Naive thymus-derived CD8-positive, alpha-beta T cell (primary cell): ENCODE data around the gene DNAI4. TPM values are rescaled to one million over a fixed set of nuclear protein-coding genes. Genes with fewer than 3 reads are reported as not detected.
"Not testable (repeated sequence)": the region's sequence is repeated elsewhere in the genome, so short reads cannot be mapped to it uniquely, and the experiment has no call there.

Experiments
- ATAC-seq, 2 donors: fragments of 150-1000 bp; cut with Tn5 transposase in 1 of 2; sonication (Bioruptor Pico), chemical (Tn5 transposase) in 1 of 2; 1 replicate in 1 of 2; 2 replicates in 1 of 2; pipeline ENCODE4 v1.10.0; 2021; ENCODE audit warnings: mild to moderate bottlenecking in 2 of 2, moderate library complexity in 2 of 2
- POLR2A ChIA-PET: fragments of 350-600 bp; sonication (Branson Sonifier 250); formaldehyde crosslinking; loops from one replicate; lab custom pipeline; 2021; ENCODE audit warnings: antibody characterized with exemption; lab: Charles Lee
- DNase-seq, 10 donors: peaks; one replicate each; pipeline versions ENCODE4 v3.0.0 to v3.0.0-alpha.2; 2020 to 2022
- H3K27ac Mint-ChIP-seq, 10 donors: one replicate each; pipeline ENCODE4 v1.8.0; 2020 to 2022; ENCODE audit warnings: mild to moderate bottlenecking in 10 of 10, mixed read lengths in 10 of 10, moderate library complexity in 4 of 10, inconsistent platforms in 1 of 10
- H3K27me3 Mint-ChIP-seq, 5 donors: one replicate each; pipeline ENCODE4 v1.8.0; 2021 to 2022; ENCODE audit warnings: mixed read lengths in 5 of 5
- H3K36me3 Mint-ChIP-seq, 3 donors: one replicate each; pipeline ENCODE4 v1.8.0; 2020 to 2022; ENCODE audit warnings: mixed read lengths in 3 of 3, mild to moderate bottlenecking in 2 of 3, inconsistent platforms in 1 of 3
- H3K4me1 Mint-ChIP-seq, 4 donors: one replicate each; pipeline ENCODE4 v1.8.0; 2021 to 2022; ENCODE audit warnings: mixed read lengths in 4 of 4
- H3K4me3 Mint-ChIP-seq, 10 donors: one replicate each; pipeline ENCODE4 v1.8.0; 2020 to 2022; ENCODE audit warnings: mild to moderate bottlenecking in 10 of 10, mixed read lengths in 10 of 10, moderate library complexity in 6 of 10, inconsistent platforms in 1 of 10
- H3K9me3 Mint-ChIP-seq, 9 donors: one replicate each; pipeline ENCODE4 v1.8.0; 2020 to 2022; ENCODE audit warnings: mixed read lengths in 9 of 9, mild to moderate bottlenecking in 3 of 9, inconsistent platforms in 1 of 9, moderate library complexity in 1 of 9
- polyA plus RNA-seq, 3 donors: library from polyadenylated mRNA; unstranded; fragments of 300-500 nt; fragmentation: Illumina TruSeq; gene quantifications; one replicate each; pipeline ENCODE4 v1.2.3, GENCODE V29; 2021
- total RNA-seq, 8 experiments: library from RNA in 2 of 8; stranded (reverse) in 2 of 8; gene quantifications; one replicate each; pipeline ENCODE4 v1.2.3 and lab custom pipeline; 2021 to 2026

The DNAI4 gene, protein sequence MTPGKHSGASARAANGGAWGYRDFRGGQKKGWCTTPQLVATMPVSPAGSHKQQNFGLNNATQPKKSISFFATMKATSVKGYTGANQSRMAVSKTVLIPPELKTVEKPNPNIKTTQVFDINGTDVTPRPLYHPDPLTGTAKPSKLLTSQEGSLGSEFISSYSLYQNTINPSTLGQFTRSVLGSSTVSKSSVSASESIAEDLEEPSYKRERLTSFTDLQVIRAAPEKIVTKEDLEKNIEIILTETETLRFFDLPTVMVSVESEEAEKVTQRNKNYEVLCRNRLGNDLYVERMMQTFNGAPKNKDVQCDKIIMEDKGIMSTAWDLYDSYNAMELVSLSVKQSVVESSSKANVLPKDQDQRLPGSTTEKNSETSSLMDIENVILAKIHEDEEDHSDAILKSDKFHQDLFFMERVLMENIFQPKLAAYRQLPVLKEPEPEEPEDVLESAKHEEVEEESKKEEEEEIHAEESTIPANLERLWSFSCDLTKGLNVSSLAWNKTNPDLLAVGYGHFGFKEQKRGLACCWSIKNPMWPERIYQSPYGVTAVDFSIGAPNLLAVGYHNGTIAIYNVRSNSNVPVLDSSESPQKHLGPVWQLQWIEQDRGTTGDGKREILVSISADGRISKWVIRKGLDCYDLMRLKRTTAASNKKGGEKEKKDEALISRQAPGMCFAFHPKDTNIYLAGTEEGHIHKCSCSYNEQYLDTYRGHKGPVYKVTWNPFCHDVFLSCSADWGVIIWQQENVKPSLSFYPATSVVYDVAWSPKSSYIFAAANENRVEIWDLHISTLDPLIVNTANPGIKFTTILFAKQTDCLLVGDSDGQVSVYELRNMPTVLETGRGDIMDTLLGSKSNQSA
- 10 to 100 TPM in 1 of 2 experiments, 1 to 10 TPM in 1; 9.1 to 10.0 TPM for total RNA-seq
- polyA plus RNA-seq, result under 1 TPM; 0.69 to 0.98 (median 0.86) TPM
- 1.1 to 7.9 (median 4.9) reads per million in 6 experiments for total RNA-seq (lab: John Stamatoyannopoulos, UW)

DNA sequence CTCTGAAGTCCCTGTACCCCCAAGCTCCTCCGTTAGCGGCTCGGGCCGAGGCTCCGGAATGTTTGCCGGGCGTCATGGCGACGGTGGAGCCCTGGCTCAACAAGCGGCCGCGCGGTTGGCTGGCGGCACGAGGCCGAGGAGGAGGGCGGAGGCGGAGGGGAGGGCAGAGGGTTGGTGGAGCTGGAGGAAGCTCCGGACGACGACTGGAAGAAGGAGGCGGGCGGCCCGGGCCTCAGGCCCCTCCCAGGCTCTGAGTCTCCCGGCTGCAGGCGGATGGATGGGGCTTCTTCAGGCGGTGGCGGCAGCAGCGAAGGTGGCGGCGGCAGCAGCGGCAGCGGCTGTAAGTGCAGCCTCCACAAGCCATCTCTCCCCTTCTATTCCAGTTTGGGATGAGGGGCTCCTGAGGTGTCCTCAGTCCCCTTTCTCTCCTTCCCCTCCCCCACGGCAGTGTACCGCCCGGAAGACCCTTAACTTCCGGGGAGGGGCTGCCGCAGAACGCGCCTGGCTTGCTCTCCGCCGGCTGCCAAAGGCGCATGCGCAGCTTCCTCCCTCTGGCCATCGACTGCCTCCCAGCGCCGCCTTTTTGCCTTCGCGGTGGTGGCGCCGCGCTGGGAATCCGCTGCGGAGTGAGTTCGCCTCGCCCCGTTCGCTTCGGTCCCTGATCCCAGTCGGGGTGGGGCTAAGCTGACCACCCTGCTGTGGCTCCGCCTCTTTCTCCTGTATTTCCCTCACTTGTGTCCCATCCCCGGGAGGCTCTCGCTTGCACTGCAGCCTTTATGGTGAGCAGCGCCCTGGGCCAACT, at the start of gene DNAI4, which contains the start of gene MIER1:
DNAI4 (minus strand) TSS at position 101 of the 802 bp plus-strand sequence; CDS start at position 76, 25 bp downstream.
MIER1 (plus strand) TSS at position 235 of the 802 bp plus-strand sequence; CDS start at position 274, 39 bp downstream.
- ATAC-seq, result peak; percentile 92 to 93
- DNase-seq, result peak; percentile 93 to 98 (median 97)
- POLR2A ChIA-PET, result interaction anchor here (0.6 to 2.8 kb wide), 18 partner anchors 10 to 761 kb away, joined by 3 to 17 read pairs (median 3); partner anchors contain the start of genes SERBP1 and SLC35D1
- peak within 1 kb of the TSS; percentile 93 to 98 (median 96) for H3K4me3 Mint-ChIP-seq
- peaks cover 10 to 50% (median 46%) of the 10 kb centered on the region in 4 donors for H3K4me1 Mint-ChIP-seq
- H3K27ac Mint-ChIP-seq, result peak within 1 kb of the TSS; percentile 94 to 99 (median 97)
- H3K36me3 Mint-ChIP-seq, result peaks cover 0 to 3% (median 0%) of the 10 kb centered on the region in 3 donors
- no peaks in the 10 kb centered on the region for H3K27me3 Mint-ChIP-seq
- peaks cover 0 to 1% (median 0%) of the 10 kb centered on the region in 9 donors for H3K9me3 Mint-ChIP-seq

DNA sequence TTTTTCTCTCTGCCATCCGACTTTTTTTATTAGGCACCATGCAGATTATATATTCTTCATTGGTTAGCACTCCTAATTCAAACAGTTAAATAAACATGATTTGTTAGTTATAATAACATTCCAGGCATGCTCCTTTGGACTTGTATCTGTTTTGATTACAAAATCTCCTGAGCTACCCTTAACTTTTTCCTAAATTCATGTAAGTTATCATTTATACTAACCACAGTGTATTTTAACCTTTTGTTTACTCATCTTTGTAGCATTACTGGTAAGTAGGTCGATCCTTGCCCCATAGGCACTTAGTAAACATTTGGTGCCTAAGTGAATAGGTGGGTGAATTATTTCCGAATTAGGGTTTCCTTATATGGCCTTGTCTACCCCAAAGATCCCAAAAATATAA, 43.9 kb upstream of the DNAI4 start:
- peak overlapping the region in 3 of 10 donors; percentile 3 to 63 (median 17) for H3K27ac Mint-ChIP-seq
- POLR2A ChIA-PET, result interaction anchor here (0.6 kb wide), 1 partner anchor 49 kb away, joined by 3 read pairs; no protein-coding TSS in a partner anchor

DNA sequence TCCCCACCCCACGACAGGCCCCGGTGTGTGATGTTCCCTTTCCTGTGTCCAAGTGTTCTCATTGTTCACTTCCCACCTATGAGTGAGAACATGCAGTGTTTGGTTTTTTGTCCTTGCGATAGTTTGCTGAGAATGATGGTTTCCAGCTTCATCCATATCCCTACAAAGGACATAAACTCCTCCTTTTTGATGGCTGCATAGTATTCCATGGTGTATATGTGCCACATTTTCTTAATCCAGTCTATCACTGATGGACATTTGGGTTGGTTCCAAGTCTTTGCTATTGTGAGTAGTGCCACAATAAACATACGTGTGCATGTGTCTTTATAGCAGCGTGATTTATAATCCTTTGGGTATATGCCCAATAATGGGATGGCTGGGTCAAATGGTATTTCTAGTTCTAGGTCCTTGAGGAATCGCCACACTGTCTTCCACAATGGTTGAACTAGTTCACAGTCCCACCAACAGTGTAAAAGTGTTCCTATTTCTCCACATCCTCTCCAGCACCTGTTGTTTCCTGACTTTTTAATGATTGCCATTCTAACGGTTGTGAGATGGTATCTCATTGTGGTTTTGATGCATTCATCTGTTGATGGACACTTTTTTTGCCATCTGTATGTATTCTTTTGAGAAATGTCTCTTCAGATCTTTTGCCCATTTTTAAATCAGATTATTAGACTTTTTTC, 41.7 kb upstream of the DNAI4 start:
- peaks cover 30 to 95% (median 53%) of the 10 kb centered on the region in 3 donors for H3K36me3 Mint-ChIP-seq
- H3K4me3 Mint-ChIP-seq, H3K9me3 Mint-ChIP-seq, H3K27me3 Mint-ChIP-seq, ATAC-seq, DNase-seq: not testable (repeated sequence)
- H3K4me1 Mint-ChIP-seq, result peaks cover 17 to 27% (median 22%) of the 10 kb centered on the region in 4 donors
- peak overlapping the region in 5 of 10 donors; percentile 30 to 64 (median 57) for H3K27ac Mint-ChIP-seq
- POLR2A ChIA-PET, result interaction anchor here (1.4 kb wide), 1 partner anchor 87 kb away, joined by 3 read pairs; the partner anchor contains the start of gene SLC35D1

More for the DNA sequence above, 43.9 kb upstream of the DNAI4 start:
- H3K9me3 Mint-ChIP-seq, result peaks cover 0 to 10% (median 3%) of the 10 kb centered on the region in 9 donors
- no peaks in the 10 kb centered on the region for H3K27me3 Mint-ChIP-seq
- no peak overlapping the region for H3K4me3 Mint-ChIP-seq
- H3K36me3 Mint-ChIP-seq, result peaks cover 30 to 90% (median 40%) of the 10 kb centered on the region in 3 donors
- no peak for DNase-seq
- no peak for ATAC-seq
- H3K4me1 Mint-ChIP-seq, result peaks cover 15 to 26% (median 20%) of the 10 kb centered on the region in 4 donors

DNA sequence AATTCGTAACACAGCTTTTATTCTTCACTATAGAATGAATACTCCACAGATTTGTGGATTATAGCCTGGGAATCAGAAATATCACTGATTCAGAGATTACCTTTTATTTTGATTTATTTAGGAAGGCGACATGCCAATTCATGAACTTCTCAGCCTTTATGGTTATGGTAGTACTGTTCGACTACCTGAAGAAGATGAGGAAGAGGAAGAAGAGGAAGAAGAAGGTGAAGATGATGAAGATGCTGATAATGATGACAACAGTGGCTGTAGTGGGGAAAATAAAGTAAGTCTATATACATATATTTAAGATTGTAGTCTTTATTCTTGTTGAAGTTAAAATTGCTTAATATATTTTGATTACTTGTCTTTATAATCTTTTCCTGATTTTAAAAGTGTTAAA, 33.3 kb upstream of the DNAI4 start:
- DNase-seq (no peak), ATAC-seq (no peak)
- H3K4me3 Mint-ChIP-seq, result no peak overlapping the region
- peak overlapping the region in 4 of 10 donors; percentile 22 to 89 (median 41) for H3K27ac Mint-ChIP-seq
- no peaks in the 10 kb centered on the region for H3K9me3 Mint-ChIP-seq
- no peaks in the 10 kb centered on the region for H3K27me3 Mint-ChIP-seq
- POLR2A ChIA-PET, result interaction anchor here (0.6 to 1.0 kb wide), 4 partner anchors 12 to 472 kb away, joined by 3 to 4 read pairs (median 3); partner anchors contain the start of gene SERBP1
- H3K4me1 Mint-ChIP-seq, result peaks cover 14 to 51% (median 47%) of the 10 kb centered on the region in 4 donors
- H3K36me3 Mint-ChIP-seq, result peaks cover 0 to 92% (median 23%) of the 10 kb centered on the region in 3 donors

DNA sequence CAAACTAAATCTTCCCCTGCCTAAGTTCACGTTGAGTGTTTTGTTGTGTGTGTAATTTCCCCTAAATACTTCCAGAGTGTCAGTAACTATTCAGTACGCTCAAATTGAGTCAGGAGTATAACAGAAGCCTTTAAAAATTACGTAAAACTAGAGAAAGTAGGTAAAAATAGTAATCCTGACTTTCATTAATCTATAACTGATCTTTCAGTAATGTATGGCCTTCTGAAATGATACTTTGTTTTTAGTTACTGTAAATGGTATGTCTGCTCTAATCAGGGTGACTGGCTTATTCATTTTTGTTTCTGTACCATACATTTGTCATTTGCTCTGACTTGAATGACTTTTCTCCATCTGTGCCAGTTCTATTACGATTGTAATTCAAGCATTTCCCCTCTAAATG, 29.6 kb upstream of the DNAI4 start:
- DNase-seq (no peak), ATAC-seq (no peak)
- no peaks in the 10 kb centered on the region for H3K9me3 Mint-ChIP-seq
- H3K4me1 Mint-ChIP-seq, result peaks cover 11 to 55% (median 41%) of the 10 kb centered on the region in 4 donors
- peaks cover 0 to 92% (median 12%) of the 10 kb centered on the region in 3 donors for H3K36me3 Mint-ChIP-seq
- no peaks in the 10 kb centered on the region for H3K27me3 Mint-ChIP-seq
- POLR2A ChIA-PET, result no interaction called here
- H3K4me3 Mint-ChIP-seq, result no peak overlapping the region
- peak overlapping the region in 4 of 10 donors; percentile 2 to 61 (median 16) for H3K27ac Mint-ChIP-seq

DNA sequence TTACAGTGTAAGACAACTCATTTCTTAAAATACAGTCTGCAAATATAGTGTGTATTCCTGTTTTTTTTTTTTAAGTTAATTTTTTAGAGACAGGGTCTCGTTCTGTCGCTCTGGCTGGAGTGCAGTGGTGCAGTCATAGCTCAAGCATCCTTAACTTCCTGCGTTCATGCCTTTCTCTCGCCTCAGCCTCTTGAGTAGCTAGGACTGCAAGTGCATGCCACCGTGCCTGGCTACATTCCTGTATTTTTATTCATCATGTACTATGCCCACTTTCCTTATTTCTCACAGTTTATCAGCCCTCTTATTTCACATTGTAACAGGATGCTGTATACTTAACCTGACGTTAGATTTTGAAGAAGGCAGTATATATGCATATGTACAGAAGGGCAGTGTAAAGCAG, 26.9 kb upstream of the DNAI4 start:
- Mint-ChIP-seq H3K9me3 (no peaks in the 10 kb centered on the region), H3K4me1 (peaks cover 17 to 61% (median 50%) of the 10 kb centered on the region in 4 donors), H3K27me3 (no peaks in the 10 kb centered on the region), H3K27ac (peak overlapping the region in 7 of 10 donors; percentile 5 to 79 (median 60)), H3K36me3 (peaks cover 4 to 93% (median 6%) of the 10 kb centered on the region in 3 donors), H3K4me3 (no peak overlapping the region)
- DNase-seq (no peak), ATAC-seq (no peak)
- POLR2A ChIA-PET, result interaction anchor here (0.8 kb wide), 1 partner anchor 39 kb away, joined by 3 read pairs; no protein-coding TSS in a partner anchor

DNA sequence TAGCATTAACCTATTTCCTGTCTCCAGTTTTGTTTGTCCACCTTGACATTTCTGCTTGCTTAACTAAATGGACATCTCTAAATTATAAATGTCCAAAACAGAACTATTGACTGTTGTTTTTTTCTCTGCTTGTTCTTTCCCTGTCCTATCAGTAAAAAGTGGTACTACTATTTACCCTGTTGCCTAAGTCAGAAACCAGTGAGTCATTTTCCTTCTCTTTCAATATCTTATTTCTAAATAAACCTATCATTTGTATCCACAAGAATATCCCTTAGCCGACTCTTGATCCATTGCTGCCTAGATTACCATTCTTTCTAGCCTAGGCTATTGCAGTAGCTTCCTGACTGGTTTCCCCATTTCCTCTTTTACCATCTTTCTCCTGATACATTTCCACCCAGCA, 22.6 kb upstream of the DNAI4 start:
- H3K4me1 Mint-ChIP-seq, result peaks cover 25 to 50% (median 46%) of the 10 kb centered on the region in 4 donors
- no peak for DNase-seq
- POLR2A ChIA-PET, result no interaction called here
- H3K27me3 Mint-ChIP-seq, result no peaks in the 10 kb centered on the region
- no peak for ATAC-seq
- H3K9me3 Mint-ChIP-seq, result no peaks in the 10 kb centered on the region
- peaks cover 4 to 78% (median 9%) of the 10 kb centered on the region in 3 donors for H3K36me3 Mint-ChIP-seq
- H3K27ac Mint-ChIP-seq, result peak overlapping the region; percentile 11 to 84 (median 56)
- H3K4me3 Mint-ChIP-seq, result peak overlapping the region in 1 of 10 donors; percentile 16

DNA sequence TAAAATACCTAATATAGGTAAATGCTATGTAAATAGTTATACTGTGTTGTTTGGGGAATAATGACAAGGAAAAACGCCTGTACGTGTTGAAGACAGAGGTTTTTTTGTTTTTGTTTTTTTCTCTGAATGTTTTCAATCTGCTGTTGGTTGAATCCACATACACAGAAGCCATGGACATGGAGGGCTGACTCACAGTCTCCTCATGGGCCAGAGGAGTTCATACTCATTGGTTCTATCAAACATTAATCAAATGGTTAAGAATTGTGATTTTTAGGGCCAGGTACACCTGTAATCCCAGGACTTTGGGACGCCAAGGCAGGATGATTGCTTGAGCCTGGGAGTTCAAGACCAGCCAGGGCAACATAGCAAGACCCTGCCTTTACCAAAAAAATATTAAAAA, 20.7 kb upstream of the DNAI4 start:
- Mint-ChIP-seq H3K9me3 (no peaks in the 10 kb centered on the region), H3K27ac (peak overlapping the region in 1 of 10 donors; percentile 38), H3K4me3 (no peak overlapping the region), H3K4me1 (peaks cover 28 to 63% (median 57%) of the 10 kb centered on the region in 4 donors), H3K36me3 (peaks cover 4 to 75% (median 9%) of the 10 kb centered on the region in 3 donors), H3K27me3 (no peaks in the 10 kb centered on the region)
- DNase-seq (no peak), ATAC-seq (no peak)
- POLR2A ChIA-PET, result interaction anchor here (0.6 kb wide), 1 partner anchor 12 kb away, joined by 4 read pairs; no protein-coding TSS in a partner anchor

DNA sequence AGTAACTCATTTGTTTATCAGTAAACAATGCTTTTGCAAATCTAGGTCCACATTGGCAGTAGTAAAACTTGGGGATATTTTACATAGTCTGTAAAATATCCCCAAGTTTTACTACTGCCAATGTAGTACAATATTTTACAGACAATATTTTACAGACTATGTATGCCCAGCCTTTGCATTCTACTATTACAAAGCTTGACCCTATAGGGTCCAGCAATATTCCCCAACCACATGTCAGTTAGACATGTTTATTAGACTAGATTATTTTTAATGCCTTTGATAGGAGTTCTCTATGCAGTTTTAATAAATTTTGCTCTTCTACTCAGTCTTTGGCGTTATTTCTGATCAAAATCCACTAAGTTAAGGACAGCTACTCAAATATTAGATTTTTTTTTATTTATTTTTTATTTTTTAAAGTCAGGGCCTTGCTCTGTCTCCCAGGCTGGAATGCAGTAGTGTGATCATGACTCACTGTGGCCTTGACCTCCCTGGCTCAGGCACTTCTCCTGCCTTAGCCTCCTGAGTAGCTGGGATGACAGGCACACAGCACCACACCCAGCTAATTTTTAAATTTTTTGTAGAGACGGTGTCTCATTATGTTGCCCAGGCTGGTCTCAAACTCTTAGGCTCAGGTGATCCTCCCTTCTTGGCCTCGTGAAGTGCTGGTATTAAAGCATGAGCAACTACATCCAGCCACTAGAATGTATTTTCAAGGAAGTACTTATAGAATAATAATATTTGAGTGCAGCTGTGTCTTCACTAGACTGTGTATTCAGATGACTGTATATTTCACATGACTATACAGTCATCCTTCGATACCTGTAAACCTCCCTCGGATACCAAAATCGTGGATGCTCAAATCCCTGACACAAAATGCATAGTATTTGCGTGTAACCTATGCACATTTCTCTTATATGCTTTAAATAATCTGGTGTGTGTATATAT, 19.9 kb upstream of the DNAI4 start:
- Mint-ChIP-seq H3K27me3 (no peaks in the 10 kb centered on the region), H3K9me3 (no peaks in the 10 kb centered on the region), H3K4me1 (peaks cover 25 to 70% (median 62%) of the 10 kb centered on the region in 4 donors), H3K4me3 (no peak overlapping the region), H3K36me3 (peaks cover 4 to 72% (median 9%) of the 10 kb centered on the region in 3 donors), H3K27ac (peak overlapping the region in 1 of 10 donors; percentile 14)
- POLR2A ChIA-PET, result no interaction called here
- DNase-seq (no peak), ATAC-seq (no peak)
